ENCODE data around the gene WDR35.

The WDR35 gene

GRCh38 chr2:19989667-19990415 lies at the start of gene WDR35:
TSS of gene WDR35 (minus strand) at chr2:19990105. CDS start at chr2:19990015, 90 bp downstream.
- Histone ChIP-seq H3K27ac (ENCODE audit: low read length) (peak within 1 kb of the TSS; percentile 77), H3K4me3 (ENCODE audit: low read length) (peak within 1 kb of the TSS; percentile 96), H3K36me3 (ENCODE audit: insufficient read depth, low read depth, low read length) (peaks cover 12% of the 10 kb centered on the region; the same call in 1 of the 2 replicates), H3K9me3 (ENCODE audit: insufficient read depth, low read depth, low read length) (no peaks in the 10 kb centered on the region), H3K9ac (ENCODE audit: low read depth, low read length) (peak within 1 kb of the TSS; percentile 81; the same call in 1 of the 2 replicates), H3K27me3 (ENCODE audit: insufficient read depth, low read length) (no peaks in the 10 kb centered on the region), H3K4me1 (ENCODE audit: insufficient read depth, low read length) (peaks cover 6% of the 10 kb centered on the region; the same call in 1 of the 2 replicates)

- Histone ChIP-seq H3K4me1 (ENCODE audit: insufficient read depth, low read length) (no peaks in the 10 kb centered on the region), H3K36me3 (ENCODE audit: insufficient read depth, low read depth, low read length) (peaks cover 92% of the 10 kb centered on the region), H3K27me3 (ENCODE audit: insufficient read depth, low read length) (no peaks in the 10 kb centered on the region), H3K9ac (ENCODE audit: low read depth, low read length) (no peak overlapping the region), H3K9me3 (ENCODE audit: insufficient read depth, low read depth, low read length) (no peaks in the 10 kb centered on the region), H3K27ac (ENCODE audit: low read length) (no peak overlapping the region), H3K4me3 (ENCODE audit: low read length) (no peak overlapping the region)
Observed at GRCh38 chr2:20037660-20038059, 47.8 kb upstream of the WDR35 start.

GRCh38 chr2:20035955-20036666 lies 46.2 kb upstream of the WDR35 start:
- Histone ChIP-seq H3K27me3 (ENCODE audit: insufficient read depth, low read length) (no peaks in the 10 kb centered on the region), H3K4me3 (ENCODE audit: low read length) (no peak overlapping the region), H3K36me3 (ENCODE audit: insufficient read depth, low read depth, low read length) (peaks cover 99% of the 10 kb centered on the region), H3K9ac (ENCODE audit: low read depth, low read length) (no peak overlapping the region), H3K9me3 (ENCODE audit: insufficient read depth, low read depth, low read length) (no peaks in the 10 kb centered on the region), H3K4me1 (ENCODE audit: insufficient read depth, low read length) (no peaks in the 10 kb centered on the region), H3K27ac (ENCODE audit: low read length) (no peak overlapping the region)

DNA sequence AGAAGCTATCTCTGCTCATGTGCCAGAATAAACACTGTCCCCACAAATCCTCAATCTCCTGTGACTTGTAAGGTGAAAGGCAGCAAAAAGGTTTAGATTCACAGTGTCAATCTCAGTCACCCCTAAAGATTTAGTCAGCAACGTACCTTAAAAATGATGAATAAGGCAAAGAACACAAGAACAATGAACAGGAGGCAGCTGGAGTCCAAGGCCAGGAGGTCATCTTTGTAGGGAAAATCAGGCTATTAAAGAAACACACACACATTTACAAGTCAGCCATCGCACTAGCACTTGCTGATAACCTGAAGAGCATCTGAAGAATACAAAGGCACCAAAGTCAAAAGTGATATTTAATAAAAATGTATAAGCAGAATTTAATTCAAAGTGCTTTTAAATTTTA lies 44.9 kb upstream of the WDR35 start:
- H3K27ac ChIP-seq (ENCODE audit: low read length): no peak overlapping the region
- H3K36me3 ChIP-seq (ENCODE audit: insufficient read depth, low read depth, low read length): peaks cover 99% of the 10 kb centered on the region
- no peak overlapping the region for H3K4me3 ChIP-seq (ENCODE audit: low read length)
- no peaks in the 10 kb centered on the region for H3K27me3 ChIP-seq (ENCODE audit: insufficient read depth, low read length)
- H3K4me1 ChIP-seq (ENCODE audit: insufficient read depth, low read length): no peaks in the 10 kb centered on the region
- H3K9ac ChIP-seq (ENCODE audit: low read depth, low read length): no peak overlapping the region
- H3K9me3 ChIP-seq (ENCODE audit: insufficient read depth, low read depth, low read length): no peaks in the 10 kb centered on the region

GRCh38 chr2:20034218-20034617 lies 44.3 kb upstream of the WDR35 start:
- no peaks in the 10 kb centered on the region for H3K4me1 ChIP-seq (ENCODE audit: insufficient read depth, low read length)
- no peak overlapping the region for H3K4me3 ChIP-seq (ENCODE audit: low read length)
- H3K9ac ChIP-seq (ENCODE audit: low read depth, low read length): no peak overlapping the region
- H3K9me3 ChIP-seq (ENCODE audit: insufficient read depth, low read depth, low read length): no peaks in the 10 kb centered on the region
- H3K27ac ChIP-seq (ENCODE audit: low read length): no peak overlapping the region
- peaks cover 100% of the 10 kb centered on the region for H3K36me3 ChIP-seq (ENCODE audit: insufficient read depth, low read depth, low read length)
- H3K27me3 ChIP-seq (ENCODE audit: insufficient read depth, low read length): no peaks in the 10 kb centered on the region

- H3K27ac ChIP-seq (ENCODE audit: low read length): no peak overlapping the region
- H3K9ac ChIP-seq (ENCODE audit: low read depth, low read length): no peak overlapping the region
- no peaks in the 10 kb centered on the region for H3K9me3 ChIP-seq (ENCODE audit: insufficient read depth, low read depth, low read length)
- no peak overlapping the region for H3K4me3 ChIP-seq (ENCODE audit: low read length)
- no peaks in the 10 kb centered on the region for H3K4me1 ChIP-seq (ENCODE audit: insufficient read depth, low read length)
- peaks cover 100% of the 10 kb centered on the region for H3K36me3 ChIP-seq (ENCODE audit: insufficient read depth, low read depth, low read length)
- H3K27me3 ChIP-seq (ENCODE audit: insufficient read depth, low read length): no peaks in the 10 kb centered on the region
Observed at GRCh38 chr2:20033322-20033721, 43.4 kb upstream of the WDR35 start.

DNA sequence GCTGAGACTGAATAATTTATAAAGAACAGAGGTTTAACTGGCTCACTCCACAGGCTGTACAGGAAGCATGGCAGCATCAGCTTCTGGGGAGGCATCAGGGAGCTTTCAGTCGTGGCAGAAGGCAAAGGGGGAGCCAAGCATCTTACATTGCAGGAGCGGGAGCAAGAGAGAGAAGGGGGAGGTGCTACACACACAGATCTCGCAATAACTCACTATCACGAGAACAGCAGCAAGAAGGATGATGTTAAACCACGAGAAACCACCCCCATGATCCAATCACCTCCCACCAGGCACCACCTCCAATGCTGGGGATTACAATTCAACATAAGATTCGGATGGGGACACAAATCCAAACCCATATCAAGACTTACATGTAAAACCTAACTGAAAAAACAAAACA lies 40.3 kb upstream of the WDR35 start:
- no peaks in the 10 kb centered on the region for H3K4me1 ChIP-seq (ENCODE audit: insufficient read depth, low read length)
- no peaks in the 10 kb centered on the region for H3K9me3 ChIP-seq (ENCODE audit: insufficient read depth, low read depth, low read length)
- H3K9ac ChIP-seq (ENCODE audit: low read depth, low read length): no peak overlapping the region
- no peak overlapping the region for H3K4me3 ChIP-seq (ENCODE audit: low read length)
- H3K36me3 ChIP-seq (ENCODE audit: insufficient read depth, low read depth, low read length): peaks cover 78% of the 10 kb centered on the region
- H3K27me3 ChIP-seq (ENCODE audit: insufficient read depth, low read length): no peaks in the 10 kb centered on the region
- H3K27ac ChIP-seq (ENCODE audit: low read length): no peak overlapping the region

- Histone ChIP-seq H3K9me3 (ENCODE audit: insufficient read depth, low read depth, low read length) (no peaks in the 10 kb centered on the region), H3K27me3 (ENCODE audit: insufficient read depth, low read length) (no peaks in the 10 kb centered on the region), H3K27ac (ENCODE audit: low read length) (no peak overlapping the region), H3K36me3 (ENCODE audit: insufficient read depth, low read depth, low read length) (peaks cover 54% of the 10 kb centered on the region), H3K4me3 (ENCODE audit: low read length) (no peak overlapping the region), H3K9ac (ENCODE audit: low read depth, low read length) (no peak overlapping the region; the same call in 1 of the 2 replicates), H3K4me1 (ENCODE audit: insufficient read depth, low read length) (no peaks in the 10 kb centered on the region)
Observed at GRCh38 chr2:20027705-20028434, 38.0 kb upstream of the WDR35 start.

DNA sequence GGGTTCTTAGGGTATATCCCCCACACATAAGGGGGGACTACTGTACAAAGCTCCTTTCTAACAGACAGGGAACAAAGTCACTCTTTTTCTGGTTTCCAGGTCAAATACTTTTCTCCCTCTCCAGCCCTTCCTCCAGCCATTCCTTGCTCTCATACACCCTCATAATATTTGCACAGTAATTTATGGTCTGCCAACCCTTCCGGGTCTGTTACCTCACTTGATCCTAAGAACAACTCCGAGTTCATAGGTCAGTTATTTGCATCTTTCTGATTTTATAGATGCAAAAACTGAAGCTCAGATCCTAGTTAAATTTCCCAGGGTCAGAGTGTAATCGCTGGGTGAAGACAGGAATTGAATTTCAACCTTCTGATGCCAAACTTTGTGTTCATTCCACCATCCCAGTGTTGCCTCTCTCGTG lies 37.4 kb upstream of the WDR35 start:
- Histone ChIP-seq H3K36me3 (ENCODE audit: insufficient read depth, low read depth, low read length) (peaks cover 48% of the 10 kb centered on the region), H3K27me3 (ENCODE audit: insufficient read depth, low read length) (no peaks in the 10 kb centered on the region), H3K9me3 (ENCODE audit: insufficient read depth, low read depth, low read length) (no peaks in the 10 kb centered on the region)

GRCh38 chr2:20025065-20025786 lies 35.3 kb upstream of the WDR35 start:
- Histone ChIP-seq H3K4me3 (ENCODE audit: low read length) (no peak overlapping the region), H3K27me3 (ENCODE audit: insufficient read depth, low read length) (no peaks in the 10 kb centered on the region), H3K9me3 (ENCODE audit: insufficient read depth, low read depth, low read length) (peaks cover 13% of the 10 kb centered on the region), H3K36me3 (ENCODE audit: insufficient read depth, low read depth, low read length) (peaks cover 28% of the 10 kb centered on the region), H3K9ac (ENCODE audit: low read depth, low read length) (no peak overlapping the region), H3K4me1 (ENCODE audit: insufficient read depth, low read length) (no peaks in the 10 kb centered on the region), H3K27ac (ENCODE audit: low read length) (no peak overlapping the region)

More for the DNA sequence above, 37.4 kb upstream of the WDR35 start:
- H3K4me1 ChIP-seq (ENCODE audit: insufficient read depth, low read length): no peaks in the 10 kb centered on the region
- no peak overlapping the region for H3K9ac ChIP-seq (ENCODE audit: low read depth, low read length)
- no peak overlapping the region for H3K4me3 ChIP-seq (ENCODE audit: low read length)
- no peak overlapping the region for H3K27ac ChIP-seq (ENCODE audit: low read length)

GRCh38 chr2:20023688-20024087 lies 33.8 kb upstream of the WDR35 start:
- peaks cover 12% of the 10 kb centered on the region for H3K36me3 ChIP-seq (ENCODE audit: insufficient read depth, low read depth, low read length)
- no peak overlapping the region for H3K4me3 ChIP-seq (ENCODE audit: low read length)
- no peaks in the 10 kb centered on the region for H3K27me3 ChIP-seq (ENCODE audit: insufficient read depth, low read length)
- peaks cover 18% of the 10 kb centered on the region for H3K9me3 ChIP-seq (ENCODE audit: insufficient read depth, low read depth, low read length)
- H3K9ac ChIP-seq (ENCODE audit: low read depth, low read length): no peak overlapping the region
- no peak overlapping the region for H3K27ac ChIP-seq (ENCODE audit: low read length)
- no peaks in the 10 kb centered on the region for H3K4me1 ChIP-seq (ENCODE audit: insufficient read depth, low read length)

Measured in iPS-20b (cell line).